ENCODE measurements around the gene ZNF77.

The ZNF77 gene

DNA sequence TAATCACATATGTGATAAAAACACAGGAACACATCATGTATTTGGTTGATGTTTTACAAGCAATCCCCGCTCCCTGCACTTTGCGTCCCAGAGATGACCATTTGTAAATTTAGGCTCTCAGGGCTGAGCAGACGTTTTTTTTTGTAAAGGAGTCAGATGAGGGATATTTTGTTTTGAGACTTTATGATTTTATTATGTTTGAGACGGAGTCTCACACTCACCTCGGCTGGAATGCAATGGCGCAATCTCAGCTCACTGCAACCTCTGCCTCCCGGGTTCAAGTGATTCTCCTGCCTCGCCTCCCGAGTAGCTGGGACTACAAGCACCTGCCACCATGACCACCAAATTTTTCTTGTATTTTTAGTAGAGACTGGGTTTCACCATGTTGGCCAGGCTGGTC, 34.0 kb upstream of the ZNF77 start:
- ChIA-PET POLR2A (no interaction called here), CTCF (interaction anchor here (0.7 kb wide), 1 partner anchor 45 kb away, joined by 5 read pairs; no protein-coding TSS in a partner anchor)
- Histone ChIP-seq H3K4me3 (ENCODE audit: low read depth, low read length) (no peak overlapping the region), H3K4me1 (ENCODE audit: control insufficient read depth, insufficient read depth, low read length) (peaks cover 9% of the 10 kb centered on the region), H3K27ac (ENCODE audit: extremely low read depth, low read depth, low read length) (no peak overlapping the region), H3K36me3 (ENCODE audit: control insufficient read depth in 2 of 2, insufficient read depth in 1 of 2, low read length in 2 of 2) (no peaks in the 10 kb centered on the region), H3K9me3 (ENCODE audit: control insufficient read depth, insufficient read depth, low read depth, low read length) (no peaks in the 10 kb centered on the region)
- TF ChIP-seq ZNF223 (tag by site-specific recombination; IDR thresholded peaks at IDR 0.05) (no peak), ZNF404 (tag by site-specific recombination; IDR thresholded peaks at IDR 0.05) (no peak), ZNF248 (tag by site-specific recombination; IDR thresholded peaks at IDR 0.05) (no peak), GLIS2 (tag by site-specific recombination; IDR thresholded peaks at IDR 0.05) (no peak), ZNF571 (tag by site-specific recombination; IDR thresholded peaks at IDR 0.05) (no peak), FEZF1 (tag by site-specific recombination; IDR thresholded peaks at IDR 0.05) (no peak), ZNF266 (tag by site-specific recombination; IDR thresholded peaks at IDR 0.05; ENCODE audit: low read depth) (no peak), SALL2 (tag by site-specific recombination; IDR thresholded peaks at IDR 0.05; ENCODE audit: borderline replicate concordance) (no peak), MYNN (tag by site-specific recombination; IDR thresholded peaks at IDR 0.05; ENCODE audit: borderline replicate concordance) (no peak), ZNF169 (tag by site-specific recombination; IDR thresholded peaks at IDR 0.05) (no peak), ZNF221 (tag by site-specific recombination; IDR thresholded peaks at IDR 0.05; ENCODE audit: borderline replicate concordance) (no peak), ZNF433 (tag by site-specific recombination; IDR thresholded peaks at IDR 0.05; ENCODE audit: low read depth) (no peak), ZNF473 (tag by site-specific recombination; IDR thresholded peaks at IDR 0.05) (no peak)
- TF ChIP-seq, protein P1, sequence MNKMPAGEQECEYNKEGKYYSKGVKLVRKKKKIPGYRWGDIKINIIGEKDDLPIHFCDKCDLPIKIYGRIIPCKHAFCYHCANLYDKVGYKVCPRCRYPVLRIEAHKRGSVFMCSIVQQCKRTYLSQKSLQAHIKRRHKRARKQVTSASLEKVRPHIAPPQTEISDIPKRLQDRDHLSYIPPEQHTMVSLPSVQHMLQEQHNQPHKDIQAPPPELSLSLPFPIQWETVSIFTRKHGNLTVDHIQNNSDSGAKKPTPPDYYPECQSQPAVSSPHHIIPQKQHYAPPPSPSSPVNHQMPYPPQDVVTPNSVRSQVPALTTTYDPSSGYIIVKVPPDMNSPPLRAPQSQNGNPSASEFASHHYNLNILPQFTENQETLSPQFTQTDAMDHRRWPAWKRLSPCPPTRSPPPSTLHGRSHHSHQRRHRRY (tag by site-specific recombination; IDR thresholded peaks at IDR 0.05): no peak
- TF ChIP-seq, protein P2, sequence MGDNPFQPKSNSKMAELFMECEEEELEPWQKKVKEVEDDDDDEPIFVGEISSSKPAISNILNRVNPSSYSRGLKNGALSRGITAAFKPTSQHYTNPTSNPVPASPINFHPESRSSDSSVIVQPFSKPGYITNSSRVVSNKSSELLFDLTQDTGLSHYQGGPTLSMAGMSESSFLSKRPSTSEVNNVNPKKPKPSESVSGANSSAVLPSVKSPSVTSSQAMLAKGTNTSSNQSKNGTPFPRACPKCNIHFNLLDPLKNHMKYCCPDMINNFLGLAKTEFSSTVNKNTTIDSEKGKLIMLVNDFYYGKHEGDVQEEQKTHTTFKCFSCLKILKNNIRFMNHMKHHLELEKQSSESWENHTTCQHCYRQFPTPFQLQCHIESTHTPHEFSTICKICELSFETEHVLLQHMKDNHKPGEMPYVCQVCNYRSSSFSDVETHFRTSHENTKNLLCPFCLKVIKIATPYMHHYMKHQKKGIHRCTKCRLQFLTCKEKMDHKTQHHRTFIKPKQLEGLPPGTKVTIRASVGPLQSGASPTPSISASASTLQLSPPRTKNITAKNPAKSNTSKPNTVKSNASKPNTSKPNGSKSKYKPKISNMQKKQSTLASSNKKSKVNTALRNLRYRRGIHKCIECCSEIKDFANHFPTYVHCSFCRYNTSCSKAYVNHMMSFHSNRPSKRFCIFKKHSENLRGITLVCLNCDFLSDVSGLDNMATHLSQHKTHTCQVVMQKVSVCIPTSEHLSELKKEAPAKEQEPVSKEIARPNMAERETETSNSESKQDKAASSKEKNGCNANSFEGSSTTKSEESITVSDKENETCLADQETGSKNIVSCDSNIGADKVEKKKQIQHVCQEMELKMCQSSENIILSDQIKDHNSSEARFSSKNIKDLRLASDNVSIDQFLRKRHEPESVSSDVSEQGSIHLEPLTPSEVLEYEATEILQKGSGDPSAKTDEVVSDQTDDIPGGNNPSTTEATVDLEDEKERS (tag by site-specific recombination; IDR thresholded peaks at IDR 0.05): no peak
- TF ChIP-seq, protein P3, sequence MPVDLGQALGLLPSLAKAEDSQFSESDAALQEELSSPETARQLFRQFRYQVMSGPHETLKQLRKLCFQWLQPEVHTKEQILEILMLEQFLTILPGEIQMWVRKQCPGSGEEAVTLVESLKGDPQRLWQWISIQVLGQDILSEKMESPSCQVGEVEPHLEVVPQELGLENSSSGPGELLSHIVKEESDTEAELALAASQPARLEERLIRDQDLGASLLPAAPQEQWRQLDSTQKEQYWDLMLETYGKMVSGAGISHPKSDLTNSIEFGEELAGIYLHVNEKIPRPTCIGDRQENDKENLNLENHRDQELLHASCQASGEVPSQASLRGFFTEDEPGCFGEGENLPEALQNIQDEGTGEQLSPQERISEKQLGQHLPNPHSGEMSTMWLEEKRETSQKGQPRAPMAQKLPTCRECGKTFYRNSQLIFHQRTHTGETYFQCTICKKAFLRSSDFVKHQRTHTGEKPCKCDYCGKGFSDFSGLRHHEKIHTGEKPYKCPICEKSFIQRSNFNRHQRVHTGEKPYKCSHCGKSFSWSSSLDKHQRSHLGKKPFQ (tag by site-specific recombination; IDR thresholded peaks at IDR 0.05): no peak
- TF ChIP-seq, protein P4, sequence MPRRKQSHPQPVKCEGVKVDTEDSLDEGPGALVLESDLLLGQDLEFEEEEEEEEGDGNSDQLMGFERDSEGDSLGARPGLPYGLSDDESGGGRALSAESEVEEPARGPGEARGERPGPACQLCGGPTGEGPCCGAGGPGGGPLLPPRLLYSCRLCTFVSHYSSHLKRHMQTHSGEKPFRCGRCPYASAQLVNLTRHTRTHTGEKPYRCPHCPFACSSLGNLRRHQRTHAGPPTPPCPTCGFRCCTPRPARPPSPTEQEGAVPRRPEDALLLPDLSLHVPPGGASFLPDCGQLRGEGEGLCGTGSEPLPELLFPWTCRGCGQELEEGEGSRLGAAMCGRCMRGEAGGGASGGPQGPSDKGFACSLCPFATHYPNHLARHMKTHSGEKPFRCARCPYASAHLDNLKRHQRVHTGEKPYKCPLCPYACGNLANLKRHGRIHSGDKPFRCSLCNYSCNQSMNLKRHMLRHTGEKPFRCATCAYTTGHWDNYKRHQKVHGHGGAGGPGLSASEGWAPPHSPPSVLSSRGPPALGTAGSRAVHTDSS (tag by site-specific recombination; IDR thresholded peaks at IDR 0.05): no peak

DNA sequence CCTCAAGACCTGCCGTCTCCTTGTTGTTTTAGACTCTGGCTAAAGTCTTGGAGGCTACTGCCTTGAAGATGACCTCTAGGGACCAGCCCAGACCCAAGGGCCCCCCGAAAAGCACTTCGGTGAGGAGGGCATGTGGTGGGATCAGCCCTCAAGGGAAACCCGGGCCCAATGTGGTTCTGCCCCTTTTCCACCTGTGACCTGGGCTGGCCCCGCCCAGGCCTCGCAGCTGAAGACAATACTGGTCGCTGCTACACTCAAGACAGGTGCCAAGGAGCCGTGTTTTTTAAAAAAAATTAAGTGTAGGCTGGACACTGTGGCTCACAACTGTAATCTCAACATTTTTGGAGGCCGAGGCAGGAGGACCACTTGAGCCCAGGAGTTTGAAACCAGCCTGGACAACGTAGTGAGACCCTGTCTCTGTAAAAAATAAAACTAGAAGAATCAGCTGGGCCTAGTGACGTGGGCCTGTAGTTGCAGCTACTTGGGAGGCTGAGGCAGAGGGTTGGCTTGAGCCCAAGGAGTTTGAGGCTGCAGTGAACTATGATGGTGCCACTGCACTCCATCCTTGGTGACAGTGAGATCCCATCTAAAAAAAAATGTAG, 33.5 kb upstream of the ZNF77 start:
- TF ChIP-seq ZNF121 (tag by site-specific recombination; IDR thresholded peaks at IDR 0.05): peak; percentile 91
- TF ChIP-seq ZNF768 (tag by site-specific recombination; IDR thresholded peaks at IDR 0.05): no peak
- TF ChIP-seq SP2 (tag by site-specific recombination; IDR thresholded peaks at IDR 0.05): peak; percentile 27; the same call in 1 of the 2 replicates
- ChIA-PET POLR2A (interaction anchor here (1.4 to 2.1 kb wide), 3 partner anchors 28 to 58 kb away, joined by 6 to 15 read pairs (median 9); no protein-coding TSS in a partner anchor), CTCF (interaction anchor here (0.7 to 1.0 kb wide), 2 partner anchors 46 to 58 kb away, joined by 4 to 5 read pairs; no protein-coding TSS in a partner anchor)
- Histone ChIP-seq H3K27ac (ENCODE audit: extremely low read depth, low read depth, low read length) (no peak overlapping the region; the same call in 1 of the 2 replicates), H3K4me3 (ENCODE audit: low read depth, low read length) (no peak overlapping the region), H3K9me3 (ENCODE audit: control insufficient read depth, insufficient read depth, low read depth, low read length) (no peaks in the 10 kb centered on the region), H3K36me3 (ENCODE audit: control insufficient read depth in 2 of 2, insufficient read depth in 1 of 2, low read length in 2 of 2) (no peaks in the 10 kb centered on the region), H3K4me1 (ENCODE audit: control insufficient read depth, insufficient read depth, low read length) (peaks cover 6% of the 10 kb centered on the region)

Data from HEK293 (cell line).